ENCODE results near the gene MYL10.
"Not testable (repeated sequence)": the region's sequence is repeated elsewhere in the genome, so short reads cannot be mapped to it uniquely, and the experiment has no call there.

Gene MYL10

DNA sequence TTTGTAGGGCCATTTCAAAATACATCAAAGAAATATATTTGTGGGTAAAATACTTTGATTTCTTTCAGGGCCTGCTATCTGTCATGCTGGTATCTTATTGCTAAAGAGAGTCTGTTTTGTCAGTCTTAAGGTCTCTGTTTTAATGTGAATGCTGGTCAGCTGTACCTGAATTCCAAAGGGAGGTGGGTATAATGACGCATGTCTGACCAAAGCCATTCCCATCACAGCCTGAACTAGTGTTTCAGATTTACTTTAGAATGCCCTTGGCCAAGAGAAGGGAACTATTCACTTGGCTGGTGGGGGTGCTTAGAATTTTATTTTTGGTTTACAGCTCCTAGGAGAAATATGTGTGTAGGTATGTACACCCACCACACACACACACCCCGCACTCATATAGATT is 30.6 kb upstream of the MYL10 start:
- Histone ChIP-seq H3K27ac (ENCODE audit: insufficient read depth, low read depth, low read length, poor library complexity, severe bottlenecking) (no peak overlapping the region), H3K9me3 (ENCODE audit: control insufficient read depth, low read length) (no peaks in the 10 kb centered on the region), H3K27me3 (ENCODE audit: control insufficient read depth, insufficient read depth, low read length, poor library complexity, severe bottlenecking) (no peaks in the 10 kb centered on the region), H3K4me3 (ENCODE audit: insufficient read depth, low read depth, low read length) (no peak overlapping the region), H3K36me3 (ENCODE audit: control insufficient read depth, insufficient read depth, low read length) (no peaks in the 10 kb centered on the region), H3K4me1 (ENCODE audit: control insufficient read depth, insufficient read depth, low read length) (peaks cover 7% of the 10 kb centered on the region)
- WGBS, 2 experiments, result 70 to 77% methylated on average over 1 to 2 of the region's 2 CpGs

DNA sequence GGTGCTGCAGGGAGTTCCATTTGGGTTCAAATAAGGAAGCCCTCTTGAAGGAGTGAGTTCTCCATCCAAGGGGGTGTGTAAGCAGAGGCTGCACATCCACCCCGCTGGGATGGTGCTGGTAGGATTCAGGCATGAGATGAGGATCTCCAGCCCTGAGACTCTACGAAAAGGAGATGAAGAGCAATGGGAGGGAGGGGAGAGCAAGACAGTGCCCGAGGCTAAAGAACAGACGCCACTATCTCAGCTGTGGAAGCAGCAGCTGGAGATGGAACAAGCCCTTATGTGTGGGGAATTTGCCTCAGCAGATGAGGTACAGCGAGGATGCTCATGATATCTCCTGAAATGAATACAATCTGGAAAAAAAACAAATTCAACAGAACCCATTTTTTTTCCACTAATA is 28.1 kb upstream of the MYL10 start:
- H3K36me3 ChIP-seq (ENCODE audit: control insufficient read depth, insufficient read depth, low read length), result no peaks in the 10 kb centered on the region
- H3K9me3 ChIP-seq (ENCODE audit: control insufficient read depth, low read length), result no peaks in the 10 kb centered on the region
- peaks cover 6% of the 10 kb centered on the region for H3K4me1 ChIP-seq (ENCODE audit: control insufficient read depth, insufficient read depth, low read length)
- WGBS, 2 experiments, result 91% methylated on average over 5 of the region's 5 CpGs
- no peak overlapping the region for H3K4me3 ChIP-seq (ENCODE audit: insufficient read depth, low read depth, low read length)
- no peak overlapping the region for H3K27ac ChIP-seq (ENCODE audit: insufficient read depth, low read depth, low read length, poor library complexity, severe bottlenecking)
- H3K27me3 ChIP-seq (ENCODE audit: control insufficient read depth, insufficient read depth, low read length, poor library complexity, severe bottlenecking), result no peaks in the 10 kb centered on the region

DNA sequence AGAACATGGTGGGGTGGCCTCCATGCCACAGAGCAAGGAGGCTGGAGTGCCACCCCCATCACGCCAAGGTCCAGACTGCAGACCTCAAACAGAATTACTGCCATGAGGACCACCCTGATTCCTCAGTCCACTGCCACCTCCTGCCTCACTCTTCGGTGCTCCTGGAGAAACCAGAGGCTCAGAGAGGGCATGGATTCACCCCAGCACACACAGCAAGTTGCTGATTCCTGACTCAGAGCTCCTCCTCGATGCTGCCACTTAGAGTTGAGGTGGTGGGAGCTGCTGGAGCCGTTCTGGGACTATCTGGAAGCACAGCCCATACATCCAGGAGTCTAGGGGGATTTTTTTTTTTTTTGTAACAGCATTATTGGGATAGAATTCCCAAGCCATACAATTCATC is 22.0 kb upstream of the MYL10 start:
- WGBS, 2 experiments, result 82 to 86% methylated on average over 4 of the region's 4 CpGs

DNA sequence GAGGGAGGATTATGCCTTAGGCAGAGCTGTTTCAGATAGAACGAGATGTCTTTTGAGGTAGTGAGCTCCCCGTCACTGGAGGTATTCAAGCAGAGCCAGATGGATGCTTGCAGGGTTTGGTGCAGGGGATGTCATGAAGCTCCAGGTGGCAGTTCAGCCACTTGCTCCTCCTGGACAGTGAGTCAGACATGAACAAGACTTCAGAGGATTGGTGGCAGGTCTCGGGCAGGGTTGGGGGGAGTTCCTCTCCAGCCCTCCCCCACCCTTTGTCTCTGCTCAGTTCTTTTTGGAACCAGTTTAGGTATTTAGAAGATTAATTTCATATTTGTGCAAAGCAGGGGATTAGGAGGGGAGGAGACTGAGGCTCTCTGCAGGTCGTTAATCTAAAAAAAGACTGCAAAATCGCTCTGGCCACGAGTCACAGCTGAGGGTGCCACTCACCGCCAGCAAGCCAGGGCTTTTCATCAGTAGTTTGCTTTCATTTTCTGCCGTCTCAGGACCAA is 21.5 kb upstream of the MYL10 start:
- Histone ChIP-seq H3K4me3 (ENCODE audit: insufficient read depth, low read depth, low read length) (no peak overlapping the region), H3K27me3 (ENCODE audit: control insufficient read depth, insufficient read depth, low read length, poor library complexity, severe bottlenecking) (no peaks in the 10 kb centered on the region), H3K36me3 (ENCODE audit: control insufficient read depth, insufficient read depth, low read length) (no peaks in the 10 kb centered on the region), H3K9me3 (ENCODE audit: control insufficient read depth, low read length) (no peaks in the 10 kb centered on the region), H3K4me1 (ENCODE audit: control insufficient read depth, insufficient read depth, low read length) (no peaks in the 10 kb centered on the region), H3K27ac (ENCODE audit: insufficient read depth, low read depth, low read length, poor library complexity, severe bottlenecking) (no peak overlapping the region)
- 80 to 81% methylated on average over 8 of the region's 8 CpGs for whole genome bisulfite sequencing, 2 experiments

More for the DNA sequence above, 22.0 kb upstream of the MYL10 start:
- Histone ChIP-seq H3K4me3 (ENCODE audit: insufficient read depth, low read depth, low read length) (no peak overlapping the region), H3K27ac (ENCODE audit: insufficient read depth, low read depth, low read length, poor library complexity, severe bottlenecking) (no peak overlapping the region), H3K36me3 (ENCODE audit: control insufficient read depth, insufficient read depth, low read length) (no peaks in the 10 kb centered on the region), H3K27me3 (ENCODE audit: control insufficient read depth, insufficient read depth, low read length, poor library complexity, severe bottlenecking) (no peaks in the 10 kb centered on the region), H3K9me3 (ENCODE audit: control insufficient read depth, low read length) (no peaks in the 10 kb centered on the region), H3K4me1 (ENCODE audit: control insufficient read depth, insufficient read depth, low read length) (no peaks in the 10 kb centered on the region)

DNA sequence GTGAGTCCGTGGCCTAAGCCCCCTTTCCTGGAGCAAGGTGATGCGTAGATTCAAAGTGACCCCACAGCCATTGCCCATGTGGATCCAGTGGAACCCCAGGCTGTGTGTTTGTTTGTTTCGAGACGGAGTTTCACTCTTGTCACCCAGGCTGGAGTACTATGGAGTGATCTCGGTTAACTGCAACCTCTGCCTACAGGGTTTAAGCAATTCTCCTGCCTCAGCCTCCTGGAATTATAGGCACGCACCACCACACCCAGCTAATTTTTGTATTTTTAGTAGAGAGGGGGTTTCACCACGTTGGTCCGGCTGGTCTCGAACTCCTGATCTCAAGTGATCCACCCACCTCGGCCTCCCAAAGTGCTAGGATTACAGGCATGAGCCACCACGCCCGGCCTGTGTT is 18.8 kb upstream of the MYL10 start:
- H3K9me3 ChIP-seq (ENCODE audit: control insufficient read depth, low read length); H3K4me3 ChIP-seq (ENCODE audit: insufficient read depth, low read depth, low read length); H3K4me1 ChIP-seq (ENCODE audit: control insufficient read depth, insufficient read depth, low read length); H3K36me3 ChIP-seq (ENCODE audit: control insufficient read depth, insufficient read depth, low read length); H3K27me3 ChIP-seq (ENCODE audit: control insufficient read depth, insufficient read depth, low read length, poor library complexity, severe bottlenecking); H3K27ac ChIP-seq (ENCODE audit: insufficient read depth, low read depth, low read length, poor library complexity, severe bottlenecking): not testable (repeated sequence)
- 90 to 95% methylated on average over 12 of the region's 12 CpGs for WGBS, 2 experiments

DNA sequence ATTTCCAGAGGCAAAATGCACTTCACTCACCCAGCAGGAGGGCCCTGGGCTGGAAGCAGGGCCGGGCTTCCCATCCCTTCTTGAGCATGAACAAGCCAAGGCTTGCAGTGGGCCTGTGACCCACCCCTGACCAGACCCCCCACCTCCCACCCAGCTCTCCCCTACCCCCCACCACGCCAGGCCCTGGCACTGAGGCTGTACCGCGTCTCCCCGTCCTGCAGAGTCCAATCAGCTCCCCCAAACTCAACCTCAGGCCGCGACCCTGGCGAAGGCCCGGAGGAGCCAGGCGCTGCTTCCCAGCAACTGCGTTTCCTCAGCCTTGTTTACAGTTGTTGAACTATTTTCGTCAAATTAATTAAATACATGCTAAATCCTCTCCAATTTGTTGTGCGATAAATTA is 16.9 kb upstream of the MYL10 start:
- 92 to 93% methylated on average over 13 of the region's 13 CpGs for WGBS, 2 experiments

DNA sequence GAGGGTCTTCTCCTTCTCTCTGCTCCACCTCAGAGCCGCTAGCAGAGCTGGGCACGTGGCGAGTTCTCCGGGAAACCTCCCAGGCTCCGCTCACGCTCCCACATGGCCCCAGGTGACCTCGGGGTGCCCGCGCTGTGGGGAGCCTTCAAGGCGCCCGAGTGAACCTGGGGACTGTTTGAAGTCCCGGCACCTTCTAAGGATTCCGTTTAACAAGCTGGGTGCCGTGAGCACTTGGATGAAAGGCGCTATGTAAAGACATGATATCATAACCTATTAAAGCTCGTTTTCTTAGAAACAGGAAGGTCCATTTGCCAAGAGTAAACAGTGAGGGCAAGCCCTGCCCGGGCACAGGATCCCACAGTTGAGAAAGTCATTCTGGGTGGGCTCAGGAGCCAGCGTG is 15.8 kb upstream of the MYL10 start:
- WGBS, 2 experiments, result 87 to 89% methylated on average over 18 of the region's 18 CpGs
- Histone ChIP-seq H3K4me1 (ENCODE audit: control insufficient read depth, insufficient read depth, low read length) (no peaks in the 10 kb centered on the region), H3K9me3 (ENCODE audit: control insufficient read depth, low read length) (no peaks in the 10 kb centered on the region), H3K4me3 (ENCODE audit: insufficient read depth, low read depth, low read length) (no peak overlapping the region), H3K27ac (ENCODE audit: insufficient read depth, low read depth, low read length, poor library complexity, severe bottlenecking) (no peak overlapping the region), H3K36me3 (ENCODE audit: control insufficient read depth, insufficient read depth, low read length) (no peaks in the 10 kb centered on the region), H3K27me3 (ENCODE audit: control insufficient read depth, insufficient read depth, low read length, poor library complexity, severe bottlenecking) (no peaks in the 10 kb centered on the region)

More for the DNA sequence above, 16.9 kb upstream of the MYL10 start:
- Histone ChIP-seq H3K9me3 (ENCODE audit: control insufficient read depth, low read length) (no peaks in the 10 kb centered on the region), H3K36me3 (ENCODE audit: control insufficient read depth, insufficient read depth, low read length) (no peaks in the 10 kb centered on the region), H3K27ac (ENCODE audit: insufficient read depth, low read depth, low read length, poor library complexity, severe bottlenecking) (no peak overlapping the region), H3K27me3 (ENCODE audit: control insufficient read depth, insufficient read depth, low read length, poor library complexity, severe bottlenecking) (no peaks in the 10 kb centered on the region), H3K4me3 (ENCODE audit: insufficient read depth, low read depth, low read length) (no peak overlapping the region), H3K4me1 (ENCODE audit: control insufficient read depth, insufficient read depth, low read length) (no peaks in the 10 kb centered on the region)

DNA sequence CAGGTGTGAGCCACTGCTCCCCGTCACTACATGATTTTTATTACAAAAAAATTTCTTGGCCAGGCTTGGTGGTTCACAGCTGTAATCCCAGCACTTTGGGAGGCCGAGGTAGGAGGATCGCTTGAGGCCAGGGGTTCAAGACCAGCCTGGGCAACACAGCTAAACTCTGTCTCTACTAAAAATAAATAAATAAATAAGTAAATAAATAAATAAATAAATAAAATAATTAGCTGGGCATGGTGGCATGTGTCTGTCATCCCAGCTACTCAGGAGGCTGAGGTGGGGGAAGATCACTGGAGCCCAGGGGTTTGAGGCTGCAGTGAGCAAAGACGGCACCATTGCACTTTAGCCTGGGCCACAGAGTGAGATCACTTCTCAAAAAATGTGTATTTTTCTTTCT is 10.0 kb upstream of the MYL10 start:
- H3K4me3 ChIP-seq (ENCODE audit: insufficient read depth, low read depth, low read length), result not testable (repeated sequence)
- 96 to 99% methylated on average over 4 of the region's 4 CpGs for WGBS, 2 experiments

DNA sequence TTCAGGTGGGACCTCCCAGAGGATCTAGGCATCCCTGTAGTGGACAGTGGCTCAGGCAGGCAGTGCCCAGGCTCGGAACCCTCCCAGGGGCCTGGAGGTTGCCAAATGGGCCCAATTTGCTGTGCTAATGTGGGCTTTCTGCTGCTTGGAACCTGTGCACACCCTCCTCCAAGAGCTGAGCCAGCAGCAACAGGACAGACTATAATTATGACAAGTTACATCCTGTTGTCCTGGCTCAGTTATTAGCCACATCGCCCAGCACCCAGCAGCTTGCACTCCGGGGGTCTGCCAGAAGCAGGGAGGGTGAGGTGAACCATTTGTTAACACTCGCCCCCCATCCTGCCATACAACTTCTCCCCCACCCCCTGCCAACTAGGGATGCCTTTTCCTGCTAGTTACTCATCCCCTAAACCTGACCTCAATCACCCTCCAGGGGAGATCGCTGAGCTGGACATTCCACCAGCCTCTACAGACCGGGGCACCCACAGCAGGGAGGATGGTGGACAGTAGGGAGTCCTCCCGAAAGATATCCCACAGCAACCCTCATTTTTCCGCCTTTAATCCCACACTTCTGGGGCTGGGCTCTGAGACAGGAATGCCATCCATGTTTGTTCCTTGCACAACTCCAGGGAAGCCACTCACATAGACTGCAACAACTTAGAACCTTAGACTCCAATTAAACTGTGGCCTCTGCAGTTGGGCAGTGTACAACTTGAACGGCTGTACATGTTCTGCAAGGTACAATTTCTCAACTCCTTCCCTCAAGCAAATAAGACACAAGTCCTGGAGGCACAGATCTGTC is 7.9 kb upstream of the MYL10 start:
- no peak overlapping the region for H3K4me3 ChIP-seq (ENCODE audit: insufficient read depth, low read depth, low read length)
- no peaks in the 10 kb centered on the region for H3K36me3 ChIP-seq (ENCODE audit: control insufficient read depth, insufficient read depth, low read length)
- 81 to 85% methylated on average over 9 of the region's 9 CpGs for WGBS, 2 experiments
- no peak overlapping the region for H3K27ac ChIP-seq (ENCODE audit: insufficient read depth, low read depth, low read length, poor library complexity, severe bottlenecking)
- H3K9me3 ChIP-seq (ENCODE audit: control insufficient read depth, low read length), result peaks cover 2% of the 10 kb centered on the region
- no peaks in the 10 kb centered on the region for H3K4me1 ChIP-seq (ENCODE audit: control insufficient read depth, insufficient read depth, low read length)
- no peaks in the 10 kb centered on the region for H3K27me3 ChIP-seq (ENCODE audit: control insufficient read depth, insufficient read depth, low read length, poor library complexity, severe bottlenecking)

More for the DNA sequence above, 10.0 kb upstream of the MYL10 start:
- H3K27me3 ChIP-seq (ENCODE audit: control insufficient read depth, insufficient read depth, low read length, poor library complexity, severe bottlenecking); H3K9me3 ChIP-seq (ENCODE audit: control insufficient read depth, low read length); H3K36me3 ChIP-seq (ENCODE audit: control insufficient read depth, insufficient read depth, low read length); H3K27ac ChIP-seq (ENCODE audit: insufficient read depth, low read depth, low read length, poor library complexity, severe bottlenecking); H3K4me1 ChIP-seq (ENCODE audit: control insufficient read depth, insufficient read depth, low read length): not testable (repeated sequence)

DNA sequence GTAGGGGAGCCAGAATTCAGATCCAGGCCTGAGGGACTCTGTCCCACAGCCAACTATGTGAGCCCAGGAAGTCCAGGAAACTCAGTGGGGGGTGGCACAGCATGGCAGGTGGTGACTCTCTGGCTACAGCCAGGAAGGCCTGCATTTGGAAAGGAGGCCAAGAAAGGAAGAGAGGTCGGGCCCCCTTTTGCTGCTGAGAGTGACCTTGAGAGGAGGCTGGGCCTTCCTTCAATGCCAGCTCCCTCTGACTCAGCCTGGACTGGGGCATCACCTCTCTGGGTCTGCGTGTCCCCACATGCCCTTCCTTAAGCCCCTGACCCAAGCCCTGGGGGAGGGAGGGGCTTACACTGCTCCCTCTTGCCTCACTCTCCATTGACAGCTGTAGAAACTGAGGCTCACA is 6.4 kb upstream of the MYL10 start:
- WGBS, 2 experiments, result 75 to 80% methylated on average over 2 of the region's 2 CpGs
- Histone ChIP-seq H3K4me3 (ENCODE audit: insufficient read depth, low read depth, low read length) (no peak overlapping the region), H3K27me3 (ENCODE audit: control insufficient read depth, insufficient read depth, low read length, poor library complexity, severe bottlenecking) (no peaks in the 10 kb centered on the region), H3K36me3 (ENCODE audit: control insufficient read depth, insufficient read depth, low read length) (no peaks in the 10 kb centered on the region), H3K4me1 (ENCODE audit: control insufficient read depth, insufficient read depth, low read length) (no peaks in the 10 kb centered on the region), H3K9me3 (ENCODE audit: control insufficient read depth, low read length) (peaks cover 2% of the 10 kb centered on the region), H3K27ac (ENCODE audit: insufficient read depth, low read depth, low read length, poor library complexity, severe bottlenecking) (no peak overlapping the region)
